ENCODE measurements around the gene HSF2BP. TPM values are rescaled to one million over a fixed set of nuclear protein-coding genes. Genes with fewer than 3 reads are reported as not detected.

HSF2BP gene
- total RNA-seq, 1 donor from 2014 or later = 0.75 TPM

- no peak for TF ChIP-seq CTCF (IDR thresholded peaks at IDR 0.05)
- Histone ChIP-seq H3K4me3 (no peak overlapping the region), H3K4me1 (no peaks in the 10 kb centered on the region), H3K27me3 (no peaks in the 10 kb centered on the region), H3K27ac (no peak overlapping the region), H3K9me3 (no peaks in the 10 kb centered on the region), H3K36me3 (no peaks in the 10 kb centered on the region)
- intact Hi-C loops (cut with DNase I) = no loop called here
- no peak for DNase-seq (ENCODE audit: low spot score in 2 of 2)
Observed at GRCh38 chr21:43605320-43606215, 53.7 kb downstream of the HSF2BP start.

- no peaks in the 10 kb centered on the region for H3K9me3 ChIP-seq
- no peaks in the 10 kb centered on the region for H3K36me3 ChIP-seq
- H3K4me1 ChIP-seq = no peaks in the 10 kb centered on the region
- no peak overlapping the region for H3K4me3 ChIP-seq
- H3K27me3 ChIP-seq = no peaks in the 10 kb centered on the region
- no peak for TF ChIP-seq CTCF (IDR thresholded peaks at IDR 0.05)
- no peak for DNase-seq (ENCODE audit: low spot score in 2 of 2)
- H3K27ac ChIP-seq = no peak overlapping the region
- intact Hi-C loops (cut with DNase I) = no loop called here
Observed at GRCh38 chr21:43604505-43605204, 54.6 kb downstream of the HSF2BP start.

- TF ChIP-seq CTCF (IDR thresholded peaks at IDR 0.05) = no peak
- H3K9me3 ChIP-seq = no peaks in the 10 kb centered on the region
- H3K4me3 ChIP-seq = no peak overlapping the region
- intact Hi-C loops (cut with DNase I) = no loop called here
- no peaks in the 10 kb centered on the region for H3K36me3 ChIP-seq
- no peaks in the 10 kb centered on the region for H3K27me3 ChIP-seq
- H3K4me1 ChIP-seq = no peaks in the 10 kb centered on the region
- DNase-seq (ENCODE audit: low spot score in 2 of 2) = no peak
- H3K27ac ChIP-seq = peak overlapping the region; percentile 31 to 46
Observed at GRCh38 chr21:43603641-43604504, 55.4 kb downstream of the HSF2BP start.

- intact Hi-C loops (cut with DNase I) = no loop called here
- H3K27ac ChIP-seq = peak overlapping the region; percentile 31 to 46
Observed at GRCh38 chr21:43603233-43603626, 56.1 kb downstream of the HSF2BP start.

More at GRCh38 chr21:43603233-43603626, 56.1 kb downstream of the HSF2BP start:
- no peaks in the 10 kb centered on the region for H3K4me1 ChIP-seq
- DNase-seq (ENCODE audit: low spot score in 2 of 2) = no peak
- no peaks in the 10 kb centered on the region for H3K36me3 ChIP-seq
- TF ChIP-seq CTCF (IDR thresholded peaks at IDR 0.05) = no peak
- H3K27me3 ChIP-seq = no peaks in the 10 kb centered on the region
- no peaks in the 10 kb centered on the region for H3K9me3 ChIP-seq
- no peak overlapping the region for H3K4me3 ChIP-seq

All from ascending aorta (tissue), 2 donors.